GM12878 (cell line): ENCODE data around the gene RASA4. TPM values are rescaled to one million over a fixed set of nuclear protein-coding genes. Genes with fewer than 3 reads are reported as not detected.
"Not testable (repeated sequence)": the region's sequence is repeated elsewhere in the genome, so short reads cannot be mapped to it uniquely, and the experiment has no call there.

Source experiments
- ATAC-seq: fragments of 200-7000 bp; cut with Tn5 transposase; 3 replicates; pipeline ENCODE4 v1.9.1; 2020; ENCODE audit warnings: mild to moderate bottlenecking, moderate library complexity
- BruUV-seq: library from RNA; stranded (reverse); fragments of 400-500 nt; replicated peaks from 2 replicates; lab custom pipeline; 2021; lab: Mats Ljungman, UMichigan
- CTCF ChIA-PET: fragments of 300-600 bp; sonication (Branson Sonifier 250); formaldehyde crosslinking; extraction: SDS; loops from one replicate; lab custom pipeline; 2021; ENCODE audit warnings: inconsistent platforms; lab: Yijun Ruan, JAX
- POLR2A ChIA-PET: fragments of 350-600 bp; formaldehyde crosslinking; extraction: SDS; loops from one replicate; lab custom pipeline; 2021; ENCODE audit warnings: inconsistent platforms; lab: Charles Lee
- RAD21 ChIA-PET: fragments of 300-600 bp; sonication (Branson Sonifier 250); formaldehyde crosslinking; loops from one replicate; lab custom pipeline; 2023; ENCODE audit warnings: antibody characterized with exemption; ENCODE audit not compliant: unreplicated experiment; lab: Charles Lee
- SMC1A ChIA-PET: fragments of 300-600 bp; sonication (Branson Sonifier 250); formaldehyde crosslinking; loops from one replicate; lab custom pipeline; 2023; ENCODE audit not compliant: unreplicated experiment, uncharacterized antibody; lab: Charles Lee
- DNase-seq: peaks from one replicate; pipeline ENCODE4 v3.0.0-alpha.2; 2011; ENCODE audit warnings: low read depth, low spot score
- FAIRE-seq: peaks from 3 replicates; lab custom pipeline; 2011; peaks lifted over from hg19 to GRCh38; lab: Jason Lieb, UNC
- H2AFZ ChIP-seq: 2 replicates; pipeline ENCODE4 v1.6.0; 2011; ENCODE audit warnings: low read depth, low read length, control low read depth; ENCODE audit not compliant: control insufficient read depth
- H3K27ac ChIP-seq: 2 replicates; pipeline ENCODE4 v1.5.1; 2011; ENCODE audit warnings: control low read depth; ENCODE audit not compliant: control insufficient read depth, insufficient read depth
- H3K27me3 ChIP-seq, 2 experiments: replicated peaks in 1 of 2; 2 replicates each; pipeline versions ENCODE4 v1.6.0 to v1.6.1; 2011; ENCODE audit warnings: low read length in 1 of 2; ENCODE audit not compliant: control insufficient read depth in 2 of 2, insufficient read depth in 2 of 2
- H3K36me3 ChIP-seq, 2 experiments: 2 replicates each; pipeline ENCODE4 v1.5.1; 2011; ENCODE audit warnings: low read length in 1 of 2; ENCODE audit not compliant: control insufficient read depth in 2 of 2, insufficient read depth in 2 of 2
- H3K4me1 ChIP-seq: 2 replicates; pipeline ENCODE4 v1.6.1; 2011; ENCODE audit warnings: mild to moderate bottlenecking, low read length, moderate library complexity, mixed read lengths; ENCODE audit not compliant: control insufficient read depth, insufficient read depth
- H3K4me2 ChIP-seq: 2 replicates; pipeline ENCODE4 v1.6.0; 2011; ENCODE audit warnings: control low read depth; ENCODE audit not compliant: control insufficient read depth, insufficient read depth
- H3K4me3 ChIP-seq: fragments of 200-600 bp; sonication (generic); 2 replicates; pipeline ENCODE4 v1.5.1; 2016
- H3K79me2 ChIP-seq: 2 replicates; pipeline ENCODE4 v1.6.0; 2011; ENCODE audit warnings: low read length; ENCODE audit not compliant: control insufficient read depth, insufficient read depth
- H3K9ac ChIP-seq: 2 replicates; pipeline ENCODE4 v1.8.0; 2011; ENCODE audit warnings: low read length, control low read depth, mixed read lengths; ENCODE audit not compliant: control insufficient read depth, insufficient read depth
- H3K9me3 ChIP-seq: replicated peaks from 3 replicates; pipeline ENCODE4 v1.5.1; 2011; ENCODE audit warnings: mild to moderate bottlenecking, low read length; ENCODE audit not compliant: control insufficient read depth, insufficient read depth
- H4K20me1 ChIP-seq: 2 replicates; pipeline ENCODE4 v1.6.0; 2011; ENCODE audit not compliant: control insufficient read depth, insufficient read depth
- WGBS: methylation state at CpG from one replicate; pipeline ENCODE4 v1.1.6; 2016; ENCODE audit warnings: low lambda C conversion rate; ENCODE audit not compliant: insufficient replicate concordance, insufficient coverage; ENCODE audit errors: missing lambda C conversion rate; 5-methylcytosine and 5-hydroxymethylcytosine counted together
- in situ Hi-C: fragments of 300-500 bp; cut with MboI; formaldehyde crosslinking; loops from 9 replicates; pipeline ENCODE4 v1.14.3; 2018; ENCODE audit warnings: mixed read lengths
- intact Hi-C: fragments of 100-400 bp; cut with micrococcal nuclease; formaldehyde crosslinking; loops from one replicate; pipeline ENCODE4 v1.14.2; 2022; ENCODE audit not compliant: unreplicated experiment
- polyA plus RNA-seq, 11 experiments: library from polyadenylated mRNA; depleted of rRNA in 4 of 11; unstranded in 6 of 11; stranded (reverse) in 5 of 11; fragments of >200 nt; fragmentation: Nextera tagmentation in 4 of 11; fragmentation: Illumina TruSeq in 1 of 11; extraction: Ambion mirVana in 4 of 11; extraction: Trizol in 1 of 11; gene quantifications; 1 replicate in 1 of 11; 2 replicates in 10 of 11; pipeline versions ENCODE4 v1.2.1 to v1.2.3, GENCODE V29; 2011 to 2016; ENCODE audit warnings: inconsistent platforms in 2 of 11, missing spikeins in 2 of 11, low read depth in 1 of 11
- total RNA-seq, 4 experiments: library from RNA; depleted of rRNA in 3 of 4; stranded (reverse); fragments of >200 nt in 3 of 4; fragmentation: Illumina TruSeq in 1 of 4; extraction: Trizol in 1 of 4; gene quantifications; 2 replicates each; pipeline versions ENCODE4 v1.2.1 to v1.2.3, GENCODE V29; 2013 to 2021

RASA4 gene
- total and polyA plus RNA-seq, 10 of the 15 experiments (the other 5 are each of a cell fraction or from before 2014, with no cell fraction given): 1.7 to 35.8 (median 14.0) TPM

- WGBS: no CpG with 5 or more reads among the region's 68 CpGs
- BruUV-seq: TSS peak; percentile 87
- H3K9me3 ChIP-seq, CTCF ChIA-PET, H3K4me2 ChIP-seq, in situ Hi-C loops, H3K79me2 ChIP-seq, H2AFZ ChIP-seq, H3K9ac ChIP-seq, POLR2A ChIA-PET, SMC1A ChIA-PET, H3K4me1 ChIP-seq, H3K27me3 ChIP-seq, H3K27ac ChIP-seq, H3K4me3 ChIP-seq, RAD21 ChIA-PET, H4K20me1 ChIP-seq, intact Hi-C loops, DNase-seq, H3K36me3 ChIP-seq, FAIRE-seq: not testable (repeated sequence)
- ATAC-seq: peak; percentile 74
Observed at GRCh38 chr7:102593637-102594334, 22.8 kb downstream of the RASA4 start.

- BruUV-seq, H3K4me1 ChIP-seq, in situ Hi-C loops, H3K4me3 ChIP-seq, H3K79me2 ChIP-seq, FAIRE-seq, H2AFZ ChIP-seq, DNase-seq, H3K4me2 ChIP-seq, POLR2A ChIA-PET, H4K20me1 ChIP-seq, SMC1A ChIA-PET, RAD21 ChIA-PET, H3K36me3 ChIP-seq, H3K9ac ChIP-seq, H3K27me3 ChIP-seq, H3K9me3 ChIP-seq, H3K27ac ChIP-seq, intact Hi-C loops, CTCF ChIA-PET: not testable (repeated sequence)
- 36% methylated on average over 8 of the region's 26 CpGs for WGBS
- ATAC-seq: peak; percentile 79
Observed at GRCh38 chr7:102592477-102593019, 24.0 kb downstream of the RASA4 start.

DNA sequence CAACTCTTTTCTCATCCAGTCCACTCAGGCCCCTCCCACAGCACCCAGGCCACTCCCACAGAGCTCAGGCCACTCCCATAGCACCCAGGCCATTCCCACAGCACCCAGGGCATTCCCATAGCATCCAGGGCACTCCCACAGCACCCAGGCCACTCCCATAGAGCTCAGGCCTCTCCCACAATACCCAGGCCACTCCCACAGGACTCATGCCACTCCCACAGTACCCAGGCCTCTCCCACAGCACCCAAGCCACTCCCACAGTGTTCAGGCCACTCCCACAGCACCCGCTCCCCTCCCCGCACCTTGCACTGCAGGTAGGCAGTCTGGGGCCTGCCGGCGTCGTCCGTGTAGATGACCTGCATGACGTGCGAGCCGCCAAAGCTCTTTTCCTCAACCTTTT, 26.7 kb downstream of the RASA4 start:
- H3K36me3 ChIP-seq, H3K4me1 ChIP-seq, BruUV-seq, CTCF ChIA-PET, in situ Hi-C loops, POLR2A ChIA-PET, H3K4me3 ChIP-seq, FAIRE-seq, H3K79me2 ChIP-seq, H3K9me3 ChIP-seq, H3K27me3 ChIP-seq, H3K9ac ChIP-seq, H2AFZ ChIP-seq, intact Hi-C loops, H3K27ac ChIP-seq, RAD21 ChIA-PET, SMC1A ChIA-PET, H4K20me1 ChIP-seq, H3K4me2 ChIP-seq, DNase-seq: not testable (repeated sequence)
- peak; percentile 81 for ATAC-seq
- no CpG with 5 or more reads among the region's 9 CpGs for WGBS

GRCh38 chr7:102583495-102583894, 33.1 kb downstream of the RASA4 start:
- H3K4me3 ChIP-seq, H4K20me1 ChIP-seq, BruUV-seq, H3K36me3 ChIP-seq, H3K27me3 ChIP-seq, H3K4me1 ChIP-seq, POLR2A ChIA-PET, H3K4me2 ChIP-seq, FAIRE-seq, in situ Hi-C loops, ATAC-seq, H3K9me3 ChIP-seq, H3K9ac ChIP-seq, H2AFZ ChIP-seq, H3K79me2 ChIP-seq, SMC1A ChIA-PET, CTCF ChIA-PET, intact Hi-C loops, DNase-seq, H3K27ac ChIP-seq, RAD21 ChIA-PET: not testable (repeated sequence)
- no CpG with 5 or more reads among the region's 5 CpGs for WGBS
